GM10248 (cell line): ENCODE data around the gene BCL11A.

ENCODE experiments used
- CTCF ChIA-PET: fragments of 300-600 bp; sonication (Branson Sonifier 250); formaldehyde crosslinking; extraction: SDS; loops from one replicate; lab custom pipeline; 2021; ENCODE audit warnings: antibody characterized with exemption; lab: Yijun Ruan, JAX
- POLR2A ChIA-PET: fragments of 350-650 bp; sonication (Branson Sonifier 250); formaldehyde crosslinking; extraction: SDS; loops from one replicate; lab custom pipeline; 2020; ENCODE audit warnings: antibody characterized with exemption; lab: Yijun Ruan, JAX
- DNase-seq: peaks from one replicate; pipeline ENCODE4 v3.0.0; 2012; ENCODE audit errors: extremely low spot score
- TF ChIP-seq, protein P1 (sequence below): IDR thresholded peaks from 2 replicates; pipeline ENCODE4 v1.5.1; 2012; ENCODE audit warnings: mild to moderate bottlenecking, low read depth; ENCODE audit errors: extremely low read depth, missing control alignments, control extremely low read depth

BCL11A gene

DNA sequence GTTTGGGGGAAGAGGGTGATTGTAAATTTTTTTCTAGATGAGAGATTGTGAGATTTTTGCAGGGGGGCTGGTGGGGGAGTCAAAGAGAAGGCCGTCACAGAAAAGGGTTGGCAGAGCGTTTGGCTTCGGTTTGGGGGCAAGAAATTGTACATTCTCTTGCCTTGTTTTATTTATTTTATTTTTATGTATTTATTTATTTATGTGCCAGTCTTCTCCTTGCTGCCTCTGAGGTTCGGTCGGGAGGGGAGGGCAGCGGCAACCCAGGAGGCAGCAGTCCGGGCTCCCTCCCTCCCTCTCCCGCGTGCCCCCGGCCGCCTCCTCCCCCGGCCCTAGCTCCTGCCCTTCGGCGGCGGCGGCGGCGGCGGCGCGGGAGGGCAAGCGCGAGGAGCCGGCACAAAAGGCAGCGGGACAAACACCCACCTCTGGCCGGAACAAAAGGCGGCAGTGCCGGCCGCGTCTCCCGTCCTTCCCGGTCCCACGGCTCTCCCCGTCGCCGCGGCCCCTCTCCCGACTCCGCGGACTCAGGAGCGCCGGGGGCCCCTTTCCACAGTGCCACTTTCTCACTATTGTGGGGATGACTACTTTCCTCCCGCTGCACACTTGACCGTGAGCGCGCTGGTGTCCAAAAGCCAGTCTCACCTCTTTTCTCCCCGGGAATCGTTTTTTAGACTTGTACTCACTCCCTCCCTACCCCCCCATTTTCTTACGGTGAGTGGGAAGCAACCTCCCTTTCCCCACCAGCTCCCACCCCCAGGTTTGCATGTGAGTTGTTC is 1.2 kb downstream of the BCL11A start:
- CTCF ChIA-PET = interaction anchor here (2.1 kb wide), 1 partner anchor 13 kb away, joined by 6 read pairs; no protein-coding TSS in a partner anchor
- TF ChIP-seq, protein P1, sequence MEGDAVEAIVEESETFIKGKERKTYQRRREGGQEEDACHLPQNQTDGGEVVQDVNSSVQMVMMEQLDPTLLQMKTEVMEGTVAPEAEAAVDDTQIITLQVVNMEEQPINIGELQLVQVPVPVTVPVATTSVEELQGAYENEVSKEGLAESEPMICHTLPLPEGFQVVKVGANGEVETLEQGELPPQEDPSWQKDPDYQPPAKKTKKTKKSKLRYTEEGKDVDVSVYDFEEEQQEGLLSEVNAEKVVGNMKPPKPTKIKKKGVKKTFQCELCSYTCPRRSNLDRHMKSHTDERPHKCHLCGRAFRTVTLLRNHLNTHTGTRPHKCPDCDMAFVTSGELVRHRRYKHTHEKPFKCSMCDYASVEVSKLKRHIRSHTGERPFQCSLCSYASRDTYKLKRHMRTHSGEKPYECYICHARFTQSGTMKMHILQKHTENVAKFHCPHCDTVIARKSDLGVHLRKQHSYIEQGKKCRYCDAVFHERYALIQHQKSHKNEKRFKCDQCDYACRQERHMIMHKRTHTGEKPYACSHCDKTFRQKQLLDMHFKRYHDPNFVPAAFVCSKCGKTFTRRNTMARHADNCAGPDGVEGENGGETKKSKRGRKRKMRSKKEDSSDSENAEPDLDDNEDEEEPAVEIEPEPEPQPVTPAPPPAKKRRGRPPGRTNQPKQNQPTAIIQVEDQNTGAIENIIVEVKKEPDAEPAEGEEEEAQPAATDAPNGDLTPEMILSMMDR = no peak
- no peak for DNase-seq
- POLR2A ChIA-PET = no interaction called here

DNA sequence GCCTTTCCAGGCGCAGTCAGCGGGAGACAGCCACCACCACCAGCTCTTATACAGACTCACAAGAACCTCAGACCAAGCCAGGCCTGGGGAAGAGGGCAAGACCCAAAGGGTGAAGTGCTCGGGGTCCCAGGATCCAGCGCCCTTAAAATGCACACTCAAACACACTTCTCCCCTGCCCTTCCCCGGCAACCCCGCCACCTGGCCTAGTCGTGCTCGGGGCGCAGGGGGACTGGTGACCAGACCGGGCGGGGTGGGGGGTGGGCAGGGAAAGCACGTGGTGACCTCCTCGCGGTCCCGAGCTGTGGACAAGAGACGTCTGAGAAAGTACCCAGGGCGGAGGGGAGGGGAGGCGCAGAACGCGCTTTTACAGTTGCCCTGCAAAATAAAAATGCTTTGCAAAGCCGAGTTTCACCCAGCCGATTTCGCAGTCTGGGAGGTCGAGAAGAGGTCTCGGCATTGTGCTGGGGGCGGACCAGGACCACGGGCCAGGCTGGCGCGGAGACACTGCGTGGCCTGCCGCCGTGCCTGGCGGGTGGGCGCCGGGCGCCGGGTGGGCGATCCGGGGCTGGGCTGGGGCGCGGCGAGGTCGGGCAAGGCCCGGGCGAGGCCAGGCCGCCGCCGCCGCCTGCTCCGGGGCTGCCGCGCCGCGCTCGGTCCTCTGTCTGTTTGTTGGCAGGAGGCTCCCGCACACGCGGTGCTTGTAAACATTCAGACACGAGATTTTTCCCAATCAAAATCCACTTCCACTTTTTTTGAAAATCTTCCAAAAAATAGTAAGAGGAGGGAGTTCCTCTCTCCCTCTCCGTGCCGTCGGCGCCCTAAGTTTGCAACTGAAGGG is 2.0 kb downstream of the BCL11A start:
- ChIA-PET CTCF (interaction anchor here (1.7 to 2.9 kb wide), 5 partner anchors 12 to 1527 kb away, joined by 6 to 22 read pairs (median 6); no protein-coding TSS in a partner anchor), POLR2A (no interaction called here)
- TF ChIP-seq, protein P1 = no peak
- DNase-seq = no peak

DNA sequence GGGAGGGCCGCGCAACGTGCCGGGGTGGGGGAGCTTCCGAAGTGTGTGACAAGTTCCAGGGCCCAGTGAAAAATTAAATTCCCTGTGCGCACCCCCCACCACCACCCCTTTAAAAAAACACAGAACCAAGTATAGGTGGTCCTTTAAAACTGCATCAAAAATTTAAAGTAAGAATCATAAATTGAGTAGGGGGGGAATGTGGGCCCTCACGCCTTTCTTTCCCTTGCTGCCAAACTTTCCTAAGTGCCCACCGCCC is 2.5 kb downstream of the BCL11A start:
- TF ChIP-seq, protein P1 = no peak
- ChIA-PET POLR2A (no interaction called here), CTCF (interaction anchor here (1.1 to 2.9 kb wide), 15 partner anchors 9 to 1526 kb away, joined by 3 to 22 read pairs (median 5); no protein-coding TSS in a partner anchor)
- DNase-seq = no peak

DNA sequence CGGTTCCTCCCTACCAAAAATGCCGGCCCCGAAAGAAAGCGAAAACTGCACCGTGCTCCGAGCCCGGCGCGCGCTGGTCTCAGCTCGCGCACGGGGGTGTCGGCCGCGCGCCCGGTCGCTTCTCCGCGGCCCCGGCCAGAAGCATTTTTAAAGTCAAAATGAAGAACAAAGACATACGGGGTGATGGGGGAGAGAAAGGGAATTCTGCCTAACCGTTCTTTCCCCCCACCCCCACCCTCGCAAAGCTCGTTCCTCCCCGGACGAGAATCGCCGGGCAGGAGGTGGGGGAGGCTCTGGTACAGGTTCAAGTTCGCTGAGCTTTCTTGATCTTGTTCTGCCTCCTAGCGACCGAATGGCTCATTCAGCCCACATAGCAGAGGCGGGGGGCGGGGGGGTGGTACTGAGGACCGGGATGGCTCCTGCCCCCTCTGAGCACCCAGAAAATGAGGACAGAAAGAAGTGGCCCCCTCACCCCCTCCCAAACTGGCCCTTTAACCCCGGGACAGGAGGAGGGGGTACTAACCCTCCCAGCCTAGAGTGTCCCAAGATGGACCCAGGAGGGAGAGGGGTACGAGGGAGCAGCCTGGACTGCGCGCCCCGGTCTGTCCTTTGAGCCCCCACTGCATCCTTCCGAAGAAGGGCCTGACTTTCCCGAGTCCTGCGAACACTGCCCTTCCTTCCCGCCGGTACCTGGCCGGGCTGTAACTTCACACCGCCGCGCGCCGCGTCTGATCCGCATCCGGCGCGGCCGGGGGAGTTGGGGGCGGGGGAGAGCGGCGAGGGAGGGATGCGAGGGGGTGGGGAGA is 3.1 kb downstream of the BCL11A start:
- TF ChIP-seq, protein P1 = peak; percentile 87
- DNase-seq = peak; percentile 77
- ChIA-PET CTCF (interaction anchor here (0.6 to 2.9 kb wide), 37 partner anchors 9 to 1786 kb away, joined by 3 to 27 read pairs (median 4); no protein-coding TSS in a partner anchor), POLR2A (no interaction called here)

DNA sequence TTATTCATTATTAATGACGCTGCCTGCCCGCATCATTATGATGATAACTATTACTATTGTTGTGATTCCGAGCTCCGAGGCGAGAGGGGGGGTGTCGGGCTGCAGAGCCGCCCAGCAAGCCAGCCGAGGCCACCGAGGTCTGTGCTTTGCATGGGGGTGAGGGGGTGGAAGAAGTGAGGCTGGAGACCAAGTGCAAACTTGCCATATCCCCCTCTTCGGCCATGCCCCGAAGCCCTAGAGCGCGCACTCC is 3.6 kb downstream of the BCL11A start:
- DNase-seq = no peak
- ChIA-PET POLR2A (no interaction called here), CTCF (interaction anchor here (0.6 to 2.9 kb wide), 37 partner anchors 8 to 1786 kb away, joined by 3 to 27 read pairs (median 4); no protein-coding TSS in a partner anchor)
- TF ChIP-seq, protein P1 = no peak

DNA sequence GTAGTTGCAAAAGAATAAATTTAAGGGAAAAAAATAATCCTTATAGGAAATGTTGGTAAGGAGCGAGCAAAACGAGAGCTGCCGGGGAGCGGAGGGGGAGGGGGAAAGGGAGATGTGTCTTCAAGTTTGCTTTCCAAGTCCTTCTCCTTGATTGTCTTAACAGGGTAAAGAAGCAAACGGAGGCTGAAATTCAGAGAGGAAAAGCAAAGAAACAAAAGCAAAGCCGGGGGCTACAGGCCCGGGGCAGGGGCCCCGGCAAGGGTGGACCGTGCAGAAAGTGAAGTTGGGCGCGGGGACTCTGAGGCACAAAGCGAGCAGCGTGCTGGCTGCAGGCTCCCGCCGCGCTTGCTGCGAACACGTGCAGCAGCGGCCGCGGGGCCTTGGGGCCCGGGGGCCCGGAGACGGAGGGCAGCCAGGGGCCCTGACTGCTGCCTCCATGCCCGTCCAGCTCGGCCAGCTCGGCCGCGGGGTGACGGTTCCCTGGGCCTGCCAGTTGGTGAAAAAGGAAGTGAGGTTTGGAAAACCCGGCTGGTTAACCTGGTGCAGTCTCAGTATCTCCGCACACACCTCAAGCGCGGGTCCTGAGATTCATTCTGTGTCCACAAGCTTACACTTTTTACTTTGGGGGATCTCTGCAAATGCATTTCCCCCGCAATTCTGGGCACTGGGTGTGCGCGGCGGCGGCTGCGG is 4.1 kb downstream of the BCL11A start:
- DNase-seq = no peak

More for the DNA sequence above, 4.1 kb downstream of the BCL11A start:
- TF ChIP-seq, protein P1 = no peak
- POLR2A ChIA-PET = no interaction called here
- CTCF ChIA-PET = interaction anchor here (0.6 to 2.9 kb wide), 36 partner anchors 8 to 1785 kb away, joined by 3 to 27 read pairs (median 4); no protein-coding TSS in a partner anchor
